BE2C (cell line): ENCODE results near the gene CCDC177.

Experiments
- DNase-seq: peaks from one replicate; pipeline ENCODE4 v3.0.0-alpha.2; 2020
- H3K27me3 ChIP-seq: fragments of 250-450 bp; sonication (Bioruptor Pico); 2 replicates; pipeline ENCODE4 v1.5.1; 2020; ENCODE audit warnings: mild to moderate bottlenecking
- H3K36me3 ChIP-seq: fragments of 250-450 bp; sonication (Bioruptor Pico); 2 replicates; pipeline ENCODE4 v1.5.1; 2020; ENCODE audit warnings: mild to moderate bottlenecking
- H3K4me1 ChIP-seq: fragments of 250-450 bp; sonication (Bioruptor Pico); 2 replicates; pipeline ENCODE4 v1.5.1; 2020
- H3K4me3 ChIP-seq: 2 replicates; pipeline ENCODE4 v1.5.1; 2011; ENCODE audit warnings: low read depth, low read length
- H3K9me3 ChIP-seq: fragments of 250-450 bp; sonication (Bioruptor Pico); 2 replicates; pipeline ENCODE4 v1.5.1; 2020
- TF ChIP-seq, protein P1 (sequence below): IDR thresholded peaks from 2 replicates; pipeline ENCODE4 v1.5.1; 2012; ENCODE audit warnings: mild to moderate bottlenecking, low read depth, low read length

Gene CCDC177

DNA sequence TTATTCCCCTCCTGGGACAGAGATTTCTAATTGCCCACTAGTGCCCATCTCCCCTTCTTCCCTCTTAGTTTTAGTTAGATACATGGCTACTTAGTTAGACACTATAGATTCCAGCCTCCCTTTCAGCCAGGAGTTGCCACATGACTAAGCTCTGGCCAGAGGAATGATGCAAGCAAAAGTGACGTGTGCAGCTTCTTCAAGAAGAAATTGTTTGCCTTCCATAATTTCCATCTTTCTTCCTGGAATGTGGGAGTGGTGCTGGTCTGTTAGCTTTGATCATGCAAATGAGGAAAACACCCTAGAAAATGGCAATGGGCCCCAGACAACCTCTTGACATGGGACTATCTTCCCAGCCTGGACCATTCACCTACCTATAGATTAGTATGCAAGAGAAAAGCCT, 21.4 kb downstream of the CCDC177 start:
- no peaks in the 10 kb centered on the region for H3K36me3 ChIP-seq
- TF ChIP-seq, protein P1, sequence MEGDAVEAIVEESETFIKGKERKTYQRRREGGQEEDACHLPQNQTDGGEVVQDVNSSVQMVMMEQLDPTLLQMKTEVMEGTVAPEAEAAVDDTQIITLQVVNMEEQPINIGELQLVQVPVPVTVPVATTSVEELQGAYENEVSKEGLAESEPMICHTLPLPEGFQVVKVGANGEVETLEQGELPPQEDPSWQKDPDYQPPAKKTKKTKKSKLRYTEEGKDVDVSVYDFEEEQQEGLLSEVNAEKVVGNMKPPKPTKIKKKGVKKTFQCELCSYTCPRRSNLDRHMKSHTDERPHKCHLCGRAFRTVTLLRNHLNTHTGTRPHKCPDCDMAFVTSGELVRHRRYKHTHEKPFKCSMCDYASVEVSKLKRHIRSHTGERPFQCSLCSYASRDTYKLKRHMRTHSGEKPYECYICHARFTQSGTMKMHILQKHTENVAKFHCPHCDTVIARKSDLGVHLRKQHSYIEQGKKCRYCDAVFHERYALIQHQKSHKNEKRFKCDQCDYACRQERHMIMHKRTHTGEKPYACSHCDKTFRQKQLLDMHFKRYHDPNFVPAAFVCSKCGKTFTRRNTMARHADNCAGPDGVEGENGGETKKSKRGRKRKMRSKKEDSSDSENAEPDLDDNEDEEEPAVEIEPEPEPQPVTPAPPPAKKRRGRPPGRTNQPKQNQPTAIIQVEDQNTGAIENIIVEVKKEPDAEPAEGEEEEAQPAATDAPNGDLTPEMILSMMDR = no peak
- no peak overlapping the region for H3K4me3 ChIP-seq
- H3K4me1 ChIP-seq = no peaks in the 10 kb centered on the region
- 0 out of 2 replicates have a peak, but pooled peaks cover 9% of the 10 kb centered on the region for H3K27me3 ChIP-seq
- DNase-seq = no peak
- no peaks in the 10 kb centered on the region for H3K9me3 ChIP-seq

DNA sequence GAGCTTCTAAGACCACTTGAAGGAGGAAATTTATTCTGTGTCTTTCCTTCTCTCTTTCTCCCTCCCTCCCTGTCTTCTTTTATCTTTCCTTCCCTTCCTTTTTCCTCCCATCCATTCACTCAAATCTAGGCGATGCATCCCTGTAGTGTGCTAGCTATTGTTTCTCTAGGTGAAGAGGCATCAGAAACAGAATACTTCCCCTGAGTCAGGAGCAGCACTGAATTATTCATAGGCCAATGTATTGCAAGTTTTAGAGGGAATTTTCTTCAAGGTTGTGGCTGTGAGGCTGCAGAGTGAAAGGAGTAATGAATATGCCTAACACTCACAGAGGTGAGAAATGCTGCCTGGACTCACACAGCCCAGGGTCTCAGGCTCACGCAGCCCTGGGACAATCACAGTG, 23.2 kb downstream of the CCDC177 start:
- H3K4me1 ChIP-seq = no peaks in the 10 kb centered on the region
- no peak overlapping the region for H3K4me3 ChIP-seq
- DNase-seq = no peak
- no peaks in the 10 kb centered on the region for H3K36me3 ChIP-seq
- H3K9me3 ChIP-seq = no peaks in the 10 kb centered on the region
- TF ChIP-seq, protein P1 = no peak
- H3K27me3 ChIP-seq = peaks cover 11% of the 10 kb centered on the region; the same call in 1 of the 2 replicates

DNA sequence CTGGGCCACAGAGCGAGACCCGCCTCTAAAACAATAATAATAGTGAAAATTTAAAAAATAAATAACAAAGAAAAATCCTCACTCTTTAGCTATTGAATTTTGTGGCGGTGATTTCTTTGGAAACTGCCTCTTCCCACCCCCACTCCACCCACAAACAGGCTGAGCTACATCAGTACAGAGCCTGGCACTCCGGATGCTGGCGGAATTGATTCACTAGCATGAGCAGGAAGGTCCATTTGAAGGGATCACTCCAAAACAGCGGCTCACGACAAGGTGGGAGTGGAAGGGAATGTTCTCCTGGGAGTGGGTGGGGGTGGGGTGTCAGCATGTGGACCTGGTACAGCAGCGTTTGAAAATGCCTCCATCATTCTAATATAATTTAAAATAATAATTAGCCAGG, 26.1 kb downstream of the CCDC177 start:
- Histone ChIP-seq H3K9me3 (no peaks in the 10 kb centered on the region), H3K36me3 (no peaks in the 10 kb centered on the region), H3K27me3 (peaks cover 11% of the 10 kb centered on the region; the same call in 1 of the 2 replicates), H3K4me1 (no peaks in the 10 kb centered on the region), H3K4me3 (no peak overlapping the region)
- DNase-seq = no peak
- TF ChIP-seq, protein P1 = no peak

DNA sequence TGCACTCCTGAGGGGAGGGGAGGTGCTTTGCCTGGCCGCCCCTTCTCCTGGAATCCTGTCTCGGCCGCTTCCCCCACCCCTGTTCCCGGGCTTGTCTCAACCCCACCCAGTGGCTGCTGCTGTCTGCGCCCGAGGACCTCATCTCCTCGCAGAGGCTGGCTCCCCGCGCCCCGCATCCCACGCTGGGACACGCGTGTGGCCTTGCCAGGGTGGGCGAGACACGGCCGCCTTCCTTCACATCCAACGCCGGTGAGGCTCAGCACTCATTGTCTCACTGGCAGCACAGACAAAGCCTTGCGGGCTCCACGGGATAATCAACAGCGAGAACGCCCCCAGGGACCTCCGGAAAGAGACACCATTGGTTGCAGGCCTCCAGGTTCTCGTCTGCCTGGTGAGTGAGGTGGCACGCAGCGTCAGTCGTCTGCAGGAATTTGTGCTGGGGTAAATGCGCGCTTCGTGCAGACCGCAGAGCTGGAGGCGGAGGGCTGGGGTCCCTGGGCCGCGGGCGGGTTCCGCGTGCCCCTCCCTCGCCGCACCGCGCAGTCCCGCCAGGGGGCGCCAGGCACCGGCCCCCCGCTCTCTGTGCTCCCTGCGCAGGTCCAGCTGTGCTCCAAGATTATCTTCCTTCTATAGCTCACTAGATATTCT, 26.8 kb downstream of the CCDC177 start:
- H3K4me1 ChIP-seq = no peaks in the 10 kb centered on the region
- H3K36me3 ChIP-seq = no peaks in the 10 kb centered on the region
- peak overlapping the region; percentile 26 for H3K4me3 ChIP-seq
- TF ChIP-seq, protein P1 = peak; percentile 64
- H3K27me3 ChIP-seq = peaks cover 14% of the 10 kb centered on the region
- peak; percentile 66 for DNase-seq
- no peaks in the 10 kb centered on the region for H3K9me3 ChIP-seq

DNA sequence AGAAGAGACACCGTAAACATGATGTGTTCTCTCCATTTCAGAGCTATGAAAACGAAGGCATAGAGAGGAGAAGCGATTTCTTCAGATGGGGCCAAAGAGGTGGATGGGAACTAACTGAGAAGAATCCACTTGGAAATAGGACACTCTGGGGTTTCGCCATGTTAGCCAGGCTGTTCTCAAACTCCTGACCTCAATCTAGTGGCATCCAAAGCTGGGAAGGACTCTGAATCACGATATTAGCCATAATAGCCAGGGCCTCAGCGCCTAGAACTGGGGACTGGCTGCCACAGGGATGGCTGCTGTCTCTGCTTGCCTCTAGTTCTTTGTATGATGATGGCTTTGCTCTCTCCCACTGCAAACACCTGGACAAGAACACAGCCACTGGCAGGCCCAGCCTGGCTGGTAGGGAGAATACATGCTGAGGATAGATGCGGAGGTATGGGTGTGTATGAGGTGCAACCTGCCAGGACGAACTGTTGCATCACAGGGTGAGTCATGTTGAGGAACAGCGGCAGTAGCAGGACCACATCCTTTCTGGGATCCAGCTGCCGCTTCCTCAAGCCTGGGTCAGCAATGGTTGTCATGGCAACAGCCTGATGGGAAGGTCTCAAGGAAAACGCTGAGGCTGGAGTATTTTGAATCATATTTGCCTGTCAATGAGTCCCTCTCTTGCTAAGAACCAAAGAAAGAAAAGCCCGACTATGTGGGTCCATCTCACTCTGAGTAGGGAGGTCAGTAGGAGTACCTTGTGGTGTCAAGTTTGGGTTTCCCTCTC, 31.1 kb downstream of the CCDC177 start:
- Histone ChIP-seq H3K36me3 (no peaks in the 10 kb centered on the region), H3K9me3 (no peaks in the 10 kb centered on the region), H3K4me1 (no peaks in the 10 kb centered on the region), H3K4me3 (no peak overlapping the region), H3K27me3 (peaks cover 5% of the 10 kb centered on the region)
- peak; percentile 43 for DNase-seq
- TF ChIP-seq, protein P1 = no peak

DNA sequence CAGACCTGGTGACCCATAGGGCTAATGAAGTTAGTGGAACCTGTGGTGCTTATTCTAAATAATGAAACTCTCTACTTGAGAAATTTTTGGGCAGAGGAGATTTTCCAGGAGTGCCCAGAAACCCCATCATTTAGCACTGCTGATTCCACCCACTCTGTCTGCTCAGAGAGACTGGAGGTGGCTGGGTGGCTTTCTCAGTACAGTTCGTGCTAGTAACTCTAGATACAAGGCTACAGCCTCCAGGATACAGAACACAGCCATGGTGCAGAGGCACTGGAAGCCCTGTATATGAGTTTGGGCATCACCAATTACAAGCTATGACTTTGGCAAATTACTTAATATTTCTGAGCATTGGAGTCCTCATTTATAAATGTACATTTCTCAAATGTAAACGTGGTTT, 32.4 kb downstream of the CCDC177 start:
- no peaks in the 10 kb centered on the region for H3K36me3 ChIP-seq
- no peaks in the 10 kb centered on the region for H3K4me1 ChIP-seq
- no peak overlapping the region for H3K4me3 ChIP-seq
- TF ChIP-seq, protein P1 = no peak
- peaks cover 7% of the 10 kb centered on the region for H3K27me3 ChIP-seq
- H3K9me3 ChIP-seq = no peaks in the 10 kb centered on the region
- DNase-seq = no peak
